HG03280 (cell line): ENCODE results near the gene LIN37.
A peak's percentile ranks its signal among the peaks of the same experiment; 100 is the strongest.

Experiments
- ATAC-seq: cut with Tn5 transposase; IDR thresholded peaks from one replicate; pipeline ENCODE4 v1.9.1; 2021; ENCODE audit warnings: mild to moderate bottlenecking, moderate library complexity; ENCODE audit not compliant: unreplicated experiment

LIN37 gene

DNA sequence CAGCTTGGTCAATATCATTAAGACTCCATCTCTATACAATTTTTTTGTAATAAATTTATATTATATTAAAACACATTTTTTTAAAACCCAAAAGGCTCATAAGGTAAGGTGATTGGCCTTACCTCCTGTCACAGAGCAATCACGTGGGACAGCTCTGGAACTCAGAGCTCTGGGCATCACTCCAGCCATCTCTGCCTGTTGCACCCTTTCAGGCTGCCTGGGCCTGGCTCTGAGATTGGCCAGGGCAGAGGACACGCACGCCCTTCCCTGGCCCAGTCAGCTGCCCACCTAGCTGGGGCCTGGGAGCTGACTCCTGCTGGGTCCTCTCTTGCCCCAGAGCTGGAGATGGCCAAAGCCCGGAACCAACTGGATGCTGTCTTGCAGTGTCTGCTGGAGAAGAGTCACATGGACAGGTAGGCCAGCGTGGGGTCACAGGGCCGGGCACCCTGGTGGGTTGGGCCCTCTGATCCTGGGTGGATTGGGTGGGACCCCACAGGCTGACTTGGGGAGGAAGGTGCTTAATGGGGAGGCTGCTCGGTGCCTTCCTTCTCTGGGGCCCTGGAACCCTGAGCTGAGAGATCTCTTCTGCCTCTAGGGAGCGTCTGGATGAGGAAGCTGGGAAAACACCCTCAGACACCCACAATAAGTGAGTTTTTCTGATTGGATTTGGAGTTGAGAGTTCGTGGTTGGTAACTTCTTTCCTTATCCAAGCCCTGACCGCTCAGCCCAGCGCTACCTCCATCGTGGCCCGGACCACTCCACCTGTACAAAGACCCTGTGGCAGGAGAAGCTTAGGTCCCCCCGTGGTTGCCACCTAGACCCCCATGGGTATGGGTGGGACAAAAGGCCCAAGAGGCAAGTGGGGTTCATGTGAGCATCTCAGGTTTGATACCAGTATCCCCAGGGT, 3.7 kb downstream of the LIN37 start:
- no peak for ATAC-seq

DNA sequence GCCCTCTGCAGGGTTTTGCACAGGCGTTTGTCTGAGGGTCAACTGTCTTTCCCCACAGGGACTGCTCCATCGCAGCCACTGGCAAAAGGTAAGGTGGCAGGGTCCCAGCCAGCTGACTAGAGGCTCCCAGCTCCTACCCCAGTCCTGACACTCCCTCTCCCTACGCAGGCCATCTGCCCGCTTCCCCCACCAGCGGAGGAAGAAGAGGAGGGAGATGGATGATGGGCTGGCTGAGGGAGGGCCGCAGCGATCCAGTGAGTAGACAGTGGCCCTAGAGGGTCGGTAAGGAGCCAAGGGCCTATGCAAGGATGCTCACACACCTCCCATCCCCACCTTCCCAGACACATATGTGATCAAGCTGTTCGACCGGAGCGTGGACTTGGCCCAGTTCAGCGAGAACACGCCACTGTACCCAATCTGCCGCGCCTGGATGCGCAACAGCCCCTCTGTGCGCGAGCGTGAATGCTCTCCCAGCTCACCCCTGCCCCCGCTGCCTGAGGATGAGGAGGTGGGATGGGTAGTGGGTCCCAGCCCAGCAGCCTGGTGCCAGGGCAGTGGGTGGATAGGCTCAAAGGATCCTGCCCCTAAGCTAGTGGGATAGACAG, 4.5 kb downstream of the LIN37 start:
- ATAC-seq: no peak

DNA sequence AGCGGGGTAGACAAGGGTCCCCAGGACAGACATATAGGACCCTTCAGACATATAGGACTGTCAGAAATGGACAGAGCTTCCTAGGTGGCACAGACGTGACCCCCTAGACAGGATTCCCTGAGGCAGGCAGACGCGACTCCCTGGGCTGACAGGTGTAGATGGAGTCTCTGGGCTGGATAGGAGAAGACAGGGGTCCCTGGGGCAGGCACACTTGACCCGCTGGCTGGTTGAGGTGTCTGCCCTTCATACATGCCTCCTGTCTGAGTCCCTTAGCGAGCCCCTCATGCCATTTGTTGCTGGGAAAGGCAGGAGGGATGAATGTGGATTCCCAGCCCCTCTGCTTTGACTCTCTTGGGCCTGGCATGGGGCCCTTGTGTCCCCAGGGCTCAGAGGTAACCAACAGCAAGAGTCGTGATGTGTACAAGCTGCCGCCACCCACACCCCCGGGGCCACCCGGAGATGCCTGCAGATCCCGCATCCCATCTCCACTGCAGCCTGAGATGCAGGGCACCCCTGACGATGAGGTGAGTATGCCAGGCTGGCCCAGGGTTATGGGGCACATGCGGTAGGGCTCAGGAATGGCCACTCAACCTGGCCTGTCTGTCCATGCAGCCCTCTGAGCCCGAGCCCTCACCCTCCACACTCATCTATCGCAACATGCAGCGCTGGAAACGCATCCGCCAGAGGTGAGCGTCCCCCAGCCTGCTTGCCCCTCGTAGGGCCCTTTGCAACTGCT, 5.4 kb downstream of the LIN37 start:
- no peak for ATAC-seq

DNA sequence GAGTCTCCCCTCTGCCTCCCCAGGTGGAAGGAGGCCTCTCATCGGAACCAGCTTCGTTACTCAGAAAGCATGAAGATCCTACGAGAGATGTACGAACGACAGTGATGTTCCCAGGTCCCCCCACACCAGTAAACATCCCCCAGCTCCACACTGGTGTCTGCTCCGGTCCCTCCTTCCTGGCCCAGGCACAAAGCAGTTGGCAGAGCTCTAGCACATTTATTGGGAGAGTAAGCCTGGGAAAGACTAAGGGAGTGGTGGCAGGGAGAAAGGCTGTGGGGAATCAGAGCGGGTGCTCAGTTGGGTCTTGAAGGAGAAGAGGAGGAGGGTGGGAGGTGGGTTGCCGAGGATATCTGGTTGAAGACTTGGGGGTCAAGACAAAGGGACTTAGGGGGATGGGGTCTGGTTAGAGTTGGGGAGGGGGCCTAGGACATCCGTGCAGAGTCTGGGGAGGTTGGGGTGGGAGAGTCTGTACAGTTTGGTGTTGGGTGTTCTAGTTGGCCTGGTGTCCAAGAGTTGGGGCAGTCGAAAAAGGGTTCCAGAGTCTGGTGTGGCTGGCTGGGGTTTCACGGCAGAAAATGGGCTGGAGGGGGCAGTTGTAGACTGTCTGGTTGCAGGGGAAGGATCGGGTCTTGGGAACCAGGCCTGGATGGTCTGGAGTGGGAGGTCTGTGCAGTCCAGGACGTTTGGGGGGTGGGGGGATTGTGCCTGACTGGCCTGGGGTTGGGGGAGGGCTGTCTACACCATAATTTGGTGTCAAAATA, 6.2 kb downstream of the LIN37 start:
- ATAC-seq: no peak

DNA sequence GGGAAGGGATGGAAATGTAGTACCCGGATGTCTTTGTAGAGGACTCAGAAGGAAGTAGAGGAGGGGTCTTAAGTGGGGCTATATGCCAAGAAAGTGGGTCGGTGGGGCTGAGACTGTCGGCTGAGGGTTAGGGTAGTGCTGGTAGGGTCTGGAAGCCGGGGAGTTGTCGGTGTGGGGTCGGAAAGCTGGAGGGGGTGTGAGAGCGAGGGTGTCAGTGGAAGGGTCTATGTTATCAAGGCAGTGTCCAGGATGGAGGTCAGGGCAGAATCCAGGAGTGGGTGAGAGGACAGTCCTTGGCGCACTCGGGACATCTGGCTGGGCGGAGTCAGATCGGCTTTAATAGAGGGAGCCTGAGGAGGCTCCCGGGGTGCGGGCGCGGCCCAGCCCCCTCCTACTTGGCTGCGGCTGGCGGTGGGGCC, 6.8 kb downstream of the LIN37 start:
- no peak for ATAC-seq

DNA sequence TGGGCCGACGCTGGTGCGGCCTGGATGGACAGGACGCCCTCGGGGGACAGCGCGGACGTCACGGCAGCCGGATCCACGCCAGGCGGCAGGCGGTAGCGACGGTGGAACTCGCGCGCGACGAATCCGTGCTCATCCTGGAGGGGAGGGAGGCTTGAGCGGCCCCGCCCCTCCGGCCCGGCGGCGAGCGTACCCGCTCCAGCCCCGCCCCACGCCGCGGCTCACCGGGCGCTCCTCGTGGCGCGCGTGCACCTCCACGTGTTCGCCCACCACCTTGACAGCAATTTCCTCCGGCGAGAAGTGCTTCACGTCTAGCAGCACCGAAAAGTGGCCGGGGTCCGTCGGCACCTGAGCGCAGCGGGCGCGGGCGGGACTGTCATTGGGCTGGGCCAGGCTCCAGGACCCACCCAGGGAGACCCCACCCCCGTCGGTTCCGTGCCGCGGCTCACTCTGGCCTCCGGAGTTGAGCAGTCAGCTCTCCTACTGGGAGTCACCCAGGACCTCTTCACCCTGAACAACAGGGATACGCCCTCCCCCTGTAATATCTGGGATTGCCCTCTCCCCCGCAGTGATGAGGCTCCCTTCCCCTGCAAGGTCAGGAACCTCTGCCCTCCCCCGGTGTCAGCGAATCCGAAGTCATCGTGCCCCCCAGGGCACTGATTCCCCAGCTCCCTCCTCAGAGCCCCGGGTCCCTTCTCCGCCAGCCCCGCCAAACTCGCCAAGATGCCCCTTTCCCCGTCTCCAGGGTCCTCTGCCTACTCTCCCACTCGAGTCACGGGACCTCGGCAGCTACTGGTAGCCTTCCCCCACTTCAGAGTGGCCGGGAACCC, 7.4 kb downstream of the LIN37 start:
- no peak for ATAC-seq

DNA sequence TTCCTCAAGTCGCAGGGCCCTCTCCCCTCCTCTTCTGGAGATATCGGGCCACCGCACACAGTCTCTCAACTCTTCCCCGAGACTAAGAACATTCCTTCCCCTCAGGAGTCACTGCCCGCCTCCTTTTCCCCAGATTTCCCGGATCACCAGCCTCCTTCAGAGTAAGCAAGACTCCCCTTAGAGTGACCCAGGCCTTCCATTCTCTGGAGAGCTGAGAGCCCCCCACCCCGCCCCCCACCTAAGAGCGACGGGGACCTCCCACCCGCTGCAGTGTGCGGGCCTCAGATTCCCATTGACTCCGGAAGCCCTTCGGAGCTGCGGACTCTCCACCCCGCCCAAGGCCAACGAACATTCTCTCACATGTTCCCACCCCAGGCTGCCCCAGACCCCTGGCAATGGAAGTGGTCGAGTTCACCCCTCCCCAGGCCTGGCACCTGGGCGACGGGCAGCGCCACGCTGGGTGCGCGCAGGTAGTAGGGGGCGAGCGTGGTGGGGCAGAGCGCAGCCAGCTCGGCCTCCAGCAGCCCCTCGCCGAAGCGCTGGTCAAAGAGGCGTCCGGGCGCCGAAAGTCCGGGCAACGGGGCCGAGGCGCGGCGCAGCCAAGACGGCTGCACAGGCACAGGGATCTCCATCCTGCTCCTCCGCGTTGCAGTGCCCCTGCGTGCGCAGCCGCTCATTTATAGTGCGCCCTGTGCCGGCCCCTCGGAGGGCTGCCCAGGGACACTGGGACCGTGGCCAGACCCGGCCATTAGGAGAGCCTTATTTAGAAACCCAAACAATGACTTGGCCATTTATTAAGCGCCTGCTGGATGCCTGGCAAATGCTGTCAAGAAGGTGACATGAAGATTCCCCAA, 8.2 kb downstream of the LIN37 start, which contains the start of gene HSPB6:
Gene HSPB6, minus strand, starts transcription at position 653 of the 854 bp plus-strand sequence. Its CDS starts 21 bp downstream, at position 632.
- no peak for ATAC-seq

DNA sequence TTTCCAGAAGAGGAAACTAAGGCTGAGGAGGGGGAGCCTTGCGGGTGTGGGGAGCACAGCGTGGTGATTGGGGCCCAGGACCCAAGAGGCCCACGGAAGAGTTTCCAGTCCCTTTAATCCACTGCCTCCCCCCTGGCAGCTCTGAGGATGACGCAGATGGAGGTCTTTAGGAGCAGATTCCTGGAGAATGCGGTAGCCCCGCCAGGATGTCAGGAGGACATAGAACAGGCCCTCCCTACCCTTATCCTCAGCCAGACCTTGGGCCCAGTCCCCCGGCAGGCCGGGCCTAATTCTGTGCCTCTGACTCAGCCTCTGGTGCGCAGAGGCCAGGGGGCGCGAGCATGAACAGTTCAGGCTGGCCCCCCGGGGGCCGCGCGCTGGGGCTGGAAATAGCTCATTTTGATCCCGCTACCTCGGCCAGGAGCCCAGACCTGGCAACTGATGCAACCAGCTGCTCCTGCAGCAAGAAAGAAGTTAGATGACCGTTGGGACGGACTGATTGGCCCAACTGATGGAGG, 8.9 kb downstream of the LIN37 start:
- no peak for ATAC-seq

DNA sequence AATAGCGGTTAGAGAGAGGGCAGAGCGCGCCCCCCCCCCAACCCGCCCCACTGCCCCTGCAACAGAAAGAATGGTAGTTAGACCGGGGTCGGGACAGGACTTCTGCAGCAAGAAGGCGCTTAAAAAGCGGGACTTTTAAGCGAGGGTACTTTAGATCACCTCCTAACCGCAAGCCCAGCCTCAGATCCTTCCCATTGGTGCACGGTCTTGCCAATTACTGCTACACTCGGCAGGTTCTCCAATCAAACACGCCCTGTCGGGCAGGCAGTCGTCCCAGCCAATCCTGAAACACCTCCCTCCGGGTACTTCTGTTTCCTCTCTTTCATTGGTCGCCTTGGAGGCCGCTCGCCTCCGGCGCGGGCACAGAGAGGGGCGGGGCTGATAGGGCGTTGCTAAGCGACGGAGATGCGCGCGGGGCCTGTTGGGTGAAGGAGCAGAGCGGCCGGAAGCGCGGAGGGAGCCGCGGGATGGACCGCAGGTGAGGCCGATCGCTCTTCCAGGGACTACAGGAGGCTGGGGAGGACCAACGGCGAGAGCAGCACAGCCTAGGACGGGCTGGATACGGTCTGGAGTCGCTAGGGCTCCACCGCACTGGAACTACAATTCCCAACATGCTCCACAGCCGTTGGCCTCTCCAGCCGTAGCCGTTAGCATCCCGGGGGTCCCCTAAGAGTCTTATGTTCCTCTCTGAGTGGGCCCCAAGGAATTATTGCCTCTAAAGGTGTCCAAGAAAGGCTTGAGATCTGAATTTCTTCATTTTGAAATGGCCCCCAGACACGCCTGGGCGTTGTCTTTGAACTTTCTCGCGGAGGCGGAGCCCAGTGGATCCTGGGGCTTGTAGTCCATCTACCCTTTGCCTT, 9.6 kb downstream of the LIN37 start, which contains the start of gene PROSER3:
Gene PROSER3, plus strand, starts transcription at position 428 of the 860 bp plus-strand sequence. Its CDS starts 40 bp downstream, at position 468.
- peak; percentile 94 for ATAC-seq

DNA sequence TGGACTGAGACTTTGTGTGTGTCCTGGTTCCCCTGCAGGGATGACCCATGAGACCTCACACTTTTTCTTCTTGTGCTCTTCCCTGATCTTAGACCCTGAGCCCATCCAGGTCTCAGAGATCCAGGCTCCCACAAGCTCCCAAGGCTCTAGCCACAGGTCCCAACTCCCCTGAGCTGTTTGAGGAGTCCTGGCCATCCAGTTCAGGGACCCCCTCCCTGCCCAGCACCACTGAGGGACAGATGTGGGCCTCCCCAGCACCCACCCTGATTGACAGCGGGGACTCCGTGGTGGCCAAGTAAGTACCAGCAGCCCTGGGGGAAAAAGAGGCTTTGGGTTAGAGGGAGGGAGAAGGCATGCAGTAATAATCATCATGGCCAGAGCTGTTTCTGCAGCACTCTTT, 11.3 kb downstream of the LIN37 start:
- no peak for ATAC-seq

DNA sequence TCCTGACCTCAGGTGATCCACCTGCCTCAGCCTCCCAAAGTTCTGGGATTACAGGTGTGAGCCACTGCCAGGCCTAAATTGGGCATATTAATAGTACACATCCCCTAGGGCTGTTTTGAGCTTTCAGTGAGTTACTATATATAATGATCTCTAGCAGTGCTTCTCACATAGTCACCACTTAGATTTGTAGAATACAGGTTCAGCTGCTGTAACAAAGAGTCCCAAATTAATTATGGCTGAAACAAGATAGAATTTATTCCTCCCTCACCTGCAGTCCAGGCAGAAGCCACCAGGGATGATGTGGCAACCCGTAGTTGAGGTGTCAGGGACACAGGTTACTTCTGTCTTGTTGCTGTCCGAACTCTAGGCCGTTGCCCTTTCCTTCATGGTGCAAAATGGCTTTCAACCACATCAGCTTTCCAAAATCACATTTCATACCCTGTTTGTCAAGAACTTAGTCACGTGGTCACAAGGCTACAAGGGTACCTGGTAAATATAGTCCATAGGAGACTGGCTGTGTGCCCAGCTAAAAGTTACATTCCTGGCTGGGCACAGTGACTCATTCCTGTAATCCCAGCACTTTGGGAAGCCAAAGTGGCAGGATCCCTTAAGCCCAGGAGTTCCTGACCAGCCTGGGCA, 12.5 kb downstream of the LIN37 start:
- ATAC-seq: no peak

DNA sequence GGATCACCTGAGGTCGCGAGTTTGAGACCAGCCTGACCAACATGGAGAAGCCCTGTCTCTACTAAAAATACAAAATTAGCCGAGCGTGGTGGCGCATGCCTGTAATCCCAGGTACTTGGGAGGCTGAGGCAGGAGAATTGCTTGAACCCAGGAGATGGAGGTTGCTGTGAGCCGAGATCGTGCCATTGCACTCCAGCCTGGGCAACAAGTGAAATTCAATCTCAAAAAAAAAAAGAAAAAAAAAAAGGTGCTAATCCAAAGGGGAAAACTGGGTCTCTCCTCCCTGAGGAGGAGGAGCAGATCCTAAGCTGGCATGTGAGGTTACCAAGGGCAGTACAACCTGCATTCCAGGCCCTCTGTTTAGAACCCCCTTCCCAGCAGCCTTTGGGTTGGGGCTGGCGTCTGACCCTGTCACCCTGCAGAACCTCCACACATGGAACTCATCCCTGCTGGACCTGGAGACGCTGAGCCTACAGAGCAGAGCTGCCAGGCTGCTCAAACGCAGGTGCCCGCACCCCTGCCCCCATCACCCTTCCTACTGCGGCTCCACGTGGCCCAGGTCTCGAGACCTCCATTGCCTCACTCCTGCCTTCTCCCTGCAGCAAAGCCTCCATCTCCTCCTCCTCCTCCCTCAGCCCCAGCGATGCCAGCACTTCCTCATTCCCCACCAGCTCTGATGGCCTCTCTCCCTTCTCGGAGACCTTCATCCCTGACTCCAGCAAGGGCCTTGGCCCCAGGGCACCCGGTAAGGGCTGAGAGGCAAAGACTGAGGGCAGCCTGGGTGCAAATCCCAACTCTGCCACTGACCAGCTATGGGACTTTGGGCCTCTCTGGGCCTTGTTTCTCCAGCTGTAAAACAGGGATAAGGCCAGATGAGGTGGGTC, 16.3 kb downstream of the LIN37 start:
- ATAC-seq: no peak

DNA sequence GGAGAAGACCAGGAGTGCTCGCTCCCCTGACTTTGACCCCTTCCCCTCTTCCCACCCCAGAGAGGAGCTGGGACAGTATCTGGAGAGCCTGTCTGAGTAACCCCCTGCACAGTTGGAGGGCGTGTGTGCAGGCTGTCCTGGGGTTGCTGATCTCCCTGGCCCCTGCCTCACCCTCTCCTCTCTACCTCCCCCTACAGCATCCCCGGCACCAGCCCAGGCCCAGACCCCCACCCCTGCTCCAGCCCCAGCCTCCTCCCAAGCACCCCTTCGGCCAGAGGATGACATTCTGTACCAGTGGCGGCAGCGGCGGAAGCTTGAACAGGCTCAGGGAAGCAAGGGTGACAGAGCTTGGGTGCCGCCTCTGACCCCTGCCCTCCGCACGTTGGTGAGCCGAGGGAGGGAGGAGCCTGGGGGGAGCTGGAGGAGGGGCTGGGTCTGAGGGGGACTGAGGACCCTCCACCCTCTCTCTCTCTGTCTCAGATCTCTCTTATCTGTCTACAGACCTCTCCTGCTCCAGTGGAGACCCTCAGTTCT, 18.3 kb downstream of the LIN37 start:
- ATAC-seq: no peak

DNA sequence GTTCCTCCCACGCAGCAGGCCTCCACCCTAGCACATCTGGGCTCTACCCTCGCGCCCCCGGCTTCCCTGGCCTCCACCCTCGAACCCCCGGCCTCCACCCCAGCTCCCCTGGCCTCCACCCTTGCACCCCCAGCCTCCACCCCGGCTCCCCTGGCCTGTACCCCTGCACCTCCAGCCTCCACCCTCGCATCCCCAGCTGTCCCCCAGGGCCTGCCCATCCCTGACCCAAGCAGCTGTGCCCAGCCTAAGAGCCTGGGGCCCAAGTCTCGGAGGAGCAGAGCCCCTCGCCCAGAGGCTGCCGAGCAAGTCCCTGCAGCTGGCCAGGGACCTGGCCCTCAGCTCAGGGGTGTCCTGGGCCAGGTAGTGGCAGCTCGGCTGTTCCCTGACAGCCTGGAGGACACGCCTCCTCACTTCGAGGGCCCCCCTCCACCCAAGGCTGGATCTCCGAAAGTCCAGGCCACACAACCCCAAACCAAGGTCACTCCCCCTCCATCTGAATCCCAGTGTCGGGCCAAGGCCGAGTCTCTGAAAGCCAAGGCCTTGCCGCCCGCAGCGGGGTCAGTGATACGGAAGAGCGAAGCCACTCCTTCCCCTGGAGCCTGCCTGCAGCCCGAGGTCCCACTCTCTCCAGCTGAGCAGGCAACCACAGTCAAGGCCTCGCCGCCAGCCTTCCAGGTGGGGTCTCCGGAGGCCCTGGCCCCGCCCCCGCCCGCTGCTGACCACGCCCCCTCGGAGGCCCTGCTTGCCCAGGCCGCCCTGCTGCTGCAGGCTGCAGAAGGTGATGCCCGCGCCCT, 19.1 kb downstream of the LIN37 start:
- ATAC-seq: no peak

DNA sequence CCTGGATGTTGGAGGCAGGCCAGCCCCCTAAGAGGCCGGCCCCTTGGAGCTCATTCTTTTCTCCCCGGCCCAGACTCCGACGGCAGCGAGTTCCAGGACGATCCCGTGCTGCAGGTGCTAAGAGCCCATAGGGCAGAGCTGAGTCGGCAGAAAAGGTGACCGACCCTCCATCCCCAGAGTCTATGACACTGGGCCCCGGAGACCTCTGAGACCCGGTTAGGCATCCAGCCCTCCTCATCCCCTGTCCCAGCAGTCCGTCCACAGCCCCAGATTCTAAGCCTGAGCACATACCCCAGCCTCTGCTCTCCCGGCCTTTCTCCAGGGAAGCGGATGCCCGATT, 19.7 kb downstream of the LIN37 start:
- ATAC-seq: no peak
